ENCODE data around the gene TEX2. TPM values are rescaled to one million over a fixed set of nuclear protein-coding genes. Genes with fewer than 3 reads are reported as not detected.

Gene TEX2
- total RNA-seq, 1 experiment from 2014 or later = 10.8 TPM

DNA sequence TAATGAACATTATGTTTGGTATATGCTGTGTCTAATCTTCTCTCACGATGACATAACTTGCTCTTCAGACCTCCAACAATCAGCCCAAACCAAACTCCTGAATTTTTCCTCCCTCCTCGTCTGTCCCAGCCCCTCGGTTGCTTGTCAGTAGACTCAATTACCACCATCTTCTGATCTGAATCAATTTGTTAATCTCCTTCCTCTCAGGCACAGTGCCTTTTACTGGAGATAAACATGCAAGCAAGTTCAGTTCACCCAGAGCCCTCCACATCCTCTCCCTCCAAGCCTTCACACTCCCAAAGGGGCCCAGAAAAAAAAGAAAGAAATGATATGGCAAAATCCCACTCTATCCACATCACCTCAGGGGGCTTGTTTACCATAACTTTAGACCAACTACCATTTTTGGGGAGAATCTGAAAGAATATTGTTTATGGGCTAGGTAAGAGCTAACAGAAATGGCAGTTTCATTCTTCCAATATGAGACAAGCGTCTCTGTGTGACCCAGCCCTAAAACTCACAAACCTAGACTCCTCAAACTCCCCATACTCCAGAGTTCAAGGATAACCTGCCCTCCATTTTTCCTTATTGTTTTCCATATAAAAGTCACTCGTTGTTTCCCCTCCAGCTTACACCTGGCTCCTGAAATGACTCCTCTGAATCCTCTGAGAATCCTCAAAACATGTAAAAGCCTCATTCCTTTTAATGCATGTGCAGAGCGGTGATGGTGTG, 1.5 kb downstream of the TEX2 start:
- Mint-ChIP-seq H3K27me3 (ENCODE audit: low read depth) (peaks cover 32% of the 10 kb centered on the region), H3K4me3 (peak overlapping the region; percentile 83), H3K27ac (no peak overlapping the region), H3K36me3 (no peaks in the 10 kb centered on the region), H3K9me3 (no peaks in the 10 kb centered on the region), H3K4me1 (peaks cover 13% of the 10 kb centered on the region)
- ChIA-PET CTCF (no interaction called here), POLR2A (interaction anchor here (2.4 kb wide), 1 partner anchor 116 kb away, joined by 11 read pairs; no protein-coding TSS in a partner anchor)
- DNase-seq (ENCODE audit: low spot score) (no peak), ATAC-seq (no peak)
- TF ChIP-seq JUN (CRISPR knock-in tag; IDR thresholded peaks at IDR 0.05) = no peak
- TF ChIP-seq MXD4 (CRISPR knock-in tag; IDR thresholded peaks at IDR 0.05; ENCODE audit: borderline replicate concordance) = no peak
- TF ChIP-seq, protein P1, sequence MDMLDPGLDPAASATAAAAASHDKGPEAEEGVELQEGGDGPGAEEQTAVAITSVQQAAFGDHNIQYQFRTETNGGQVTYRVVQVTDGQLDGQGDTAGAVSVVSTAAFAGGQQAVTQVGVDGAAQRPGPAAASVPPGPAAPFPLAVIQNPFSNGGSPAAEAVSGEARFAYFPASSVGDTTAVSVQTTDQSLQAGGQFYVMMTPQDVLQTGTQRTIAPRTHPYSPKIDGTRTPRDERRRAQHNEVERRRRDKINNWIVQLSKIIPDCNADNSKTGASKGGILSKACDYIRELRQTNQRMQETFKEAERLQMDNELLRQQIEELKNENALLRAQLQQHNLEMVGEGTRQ (CRISPR knock-in tag; IDR thresholded peaks at IDR 0.05) = no peak
- no peak for TF ChIP-seq RELA (CRISPR knock-in tag; IDR thresholded peaks at IDR 0.05; ENCODE audit: borderline replicate concordance)
- TF ChIP-seq, protein P2, sequence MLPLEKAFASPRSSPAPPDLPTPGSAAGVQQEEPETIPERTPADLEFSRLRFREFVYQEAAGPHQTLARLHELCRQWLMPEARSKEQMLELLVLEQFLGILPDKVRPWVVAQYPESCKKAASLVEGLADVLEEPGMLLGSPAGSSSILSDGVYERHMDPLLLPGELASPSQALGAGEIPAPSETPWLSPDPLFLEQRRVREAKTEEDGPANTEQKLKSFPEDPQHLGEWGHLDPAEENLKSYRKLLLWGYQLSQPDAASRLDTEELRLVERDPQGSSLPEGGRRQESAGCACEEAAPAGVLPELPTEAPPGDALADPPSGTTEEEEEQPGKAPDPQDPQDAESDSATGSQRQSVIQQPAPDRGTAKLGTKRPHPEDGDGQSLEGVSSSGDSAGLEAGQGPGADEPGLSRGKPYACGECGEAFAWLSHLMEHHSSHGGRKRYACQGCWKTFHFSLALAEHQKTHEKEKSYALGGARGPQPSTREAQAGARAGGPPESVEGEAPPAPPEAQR (CRISPR knock-in tag; IDR thresholded peaks at IDR 0.05) = no peak
- no peak for TF ChIP-seq CBFB (CRISPR knock-in tag; IDR thresholded peaks at IDR 0.05; ENCODE audit: low read depth)
- TF ChIP-seq, protein P3, sequence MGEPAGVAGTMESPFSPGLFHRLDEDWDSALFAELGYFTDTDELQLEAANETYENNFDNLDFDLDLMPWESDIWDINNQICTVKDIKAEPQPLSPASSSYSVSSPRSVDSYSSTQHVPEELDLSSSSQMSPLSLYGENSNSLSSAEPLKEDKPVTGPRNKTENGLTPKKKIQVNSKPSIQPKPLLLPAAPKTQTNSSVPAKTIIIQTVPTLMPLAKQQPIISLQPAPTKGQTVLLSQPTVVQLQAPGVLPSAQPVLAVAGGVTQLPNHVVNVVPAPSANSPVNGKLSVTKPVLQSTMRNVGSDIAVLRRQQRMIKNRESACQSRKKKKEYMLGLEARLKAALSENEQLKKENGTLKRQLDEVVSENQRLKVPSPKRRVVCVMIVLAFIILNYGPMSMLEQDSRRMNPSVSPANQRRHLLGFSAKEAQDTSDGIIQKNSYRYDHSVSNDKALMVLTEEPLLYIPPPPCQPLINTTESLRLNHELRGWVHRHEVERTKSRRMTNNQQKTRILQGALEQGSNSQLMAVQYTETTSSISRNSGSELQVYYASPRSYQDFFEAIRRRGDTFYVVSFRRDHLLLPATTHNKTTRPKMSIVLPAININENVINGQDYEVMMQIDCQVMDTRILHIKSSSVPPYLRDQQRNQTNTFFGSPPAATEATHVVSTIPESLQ (CRISPR knock-in tag; IDR thresholded peaks at IDR 0.05) = no peak
- no peak for TF ChIP-seq RORB (CRISPR knock-in tag; IDR thresholded peaks at IDR 0.05)
- TF ChIP-seq, protein P4, sequence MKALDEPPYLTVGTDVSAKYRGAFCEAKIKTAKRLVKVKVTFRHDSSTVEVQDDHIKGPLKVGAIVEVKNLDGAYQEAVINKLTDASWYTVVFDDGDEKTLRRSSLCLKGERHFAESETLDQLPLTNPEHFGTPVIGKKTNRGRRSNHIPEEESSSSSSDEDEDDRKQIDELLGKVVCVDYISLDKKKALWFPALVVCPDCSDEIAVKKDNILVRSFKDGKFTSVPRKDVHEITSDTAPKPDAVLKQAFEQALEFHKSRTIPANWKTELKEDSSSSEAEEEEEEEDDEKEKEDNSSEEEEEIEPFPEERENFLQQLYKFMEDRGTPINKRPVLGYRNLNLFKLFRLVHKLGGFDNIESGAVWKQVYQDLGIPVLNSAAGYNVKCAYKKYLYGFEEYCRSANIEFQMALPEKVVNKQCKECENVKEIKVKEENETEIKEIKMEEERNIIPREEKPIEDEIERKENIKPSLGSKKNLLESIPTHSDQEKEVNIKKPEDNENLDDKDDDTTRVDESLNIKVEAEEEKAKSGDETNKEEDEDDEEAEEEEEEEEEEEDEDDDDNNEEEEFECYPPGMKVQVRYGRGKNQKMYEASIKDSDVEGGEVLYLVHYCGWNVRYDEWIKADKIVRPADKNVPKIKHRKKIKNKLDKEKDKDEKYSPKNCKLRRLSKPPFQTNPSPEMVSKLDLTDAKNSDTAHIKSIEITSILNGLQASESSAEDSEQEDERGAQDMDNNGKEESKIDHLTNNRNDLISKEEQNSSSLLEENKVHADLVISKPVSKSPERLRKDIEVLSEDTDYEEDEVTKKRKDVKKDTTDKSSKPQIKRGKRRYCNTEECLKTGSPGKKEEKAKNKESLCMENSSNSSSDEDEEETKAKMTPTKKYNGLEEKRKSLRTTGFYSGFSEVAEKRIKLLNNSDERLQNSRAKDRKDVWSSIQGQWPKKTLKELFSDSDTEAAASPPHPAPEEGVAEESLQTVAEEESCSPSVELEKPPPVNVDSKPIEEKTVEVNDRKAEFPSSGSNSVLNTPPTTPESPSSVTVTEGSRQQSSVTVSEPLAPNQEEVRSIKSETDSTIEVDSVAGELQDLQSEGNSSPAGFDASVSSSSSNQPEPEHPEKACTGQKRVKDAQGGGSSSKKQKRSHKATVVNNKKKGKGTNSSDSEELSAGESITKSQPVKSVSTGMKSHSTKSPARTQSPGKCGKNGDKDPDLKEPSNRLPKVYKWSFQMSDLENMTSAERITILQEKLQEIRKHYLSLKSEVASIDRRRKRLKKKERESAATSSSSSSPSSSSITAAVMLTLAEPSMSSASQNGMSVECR (CRISPR knock-in tag; IDR thresholded peaks at IDR 0.05; ENCODE audit: borderline replicate concordance) = no peak
- TF ChIP-seq MYBL2 (CRISPR knock-in tag; IDR thresholded peaks at IDR 0.05) = no peak
- no peak for TF ChIP-seq TCF7 (CRISPR knock-in tag; IDR thresholded peaks at IDR 0.05; ENCODE audit: low read depth)
- TF ChIP-seq, protein P5, sequence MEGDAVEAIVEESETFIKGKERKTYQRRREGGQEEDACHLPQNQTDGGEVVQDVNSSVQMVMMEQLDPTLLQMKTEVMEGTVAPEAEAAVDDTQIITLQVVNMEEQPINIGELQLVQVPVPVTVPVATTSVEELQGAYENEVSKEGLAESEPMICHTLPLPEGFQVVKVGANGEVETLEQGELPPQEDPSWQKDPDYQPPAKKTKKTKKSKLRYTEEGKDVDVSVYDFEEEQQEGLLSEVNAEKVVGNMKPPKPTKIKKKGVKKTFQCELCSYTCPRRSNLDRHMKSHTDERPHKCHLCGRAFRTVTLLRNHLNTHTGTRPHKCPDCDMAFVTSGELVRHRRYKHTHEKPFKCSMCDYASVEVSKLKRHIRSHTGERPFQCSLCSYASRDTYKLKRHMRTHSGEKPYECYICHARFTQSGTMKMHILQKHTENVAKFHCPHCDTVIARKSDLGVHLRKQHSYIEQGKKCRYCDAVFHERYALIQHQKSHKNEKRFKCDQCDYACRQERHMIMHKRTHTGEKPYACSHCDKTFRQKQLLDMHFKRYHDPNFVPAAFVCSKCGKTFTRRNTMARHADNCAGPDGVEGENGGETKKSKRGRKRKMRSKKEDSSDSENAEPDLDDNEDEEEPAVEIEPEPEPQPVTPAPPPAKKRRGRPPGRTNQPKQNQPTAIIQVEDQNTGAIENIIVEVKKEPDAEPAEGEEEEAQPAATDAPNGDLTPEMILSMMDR (IDR thresholded peaks at IDR 0.05) = no peak
- no peak for TF ChIP-seq NR1H2 (CRISPR knock-in tag; IDR thresholded peaks at IDR 0.05)
- no peak for TF ChIP-seq TP53 (CRISPR knock-in tag; IDR thresholded peaks at IDR 0.05)
- TF ChIP-seq, protein P6, sequence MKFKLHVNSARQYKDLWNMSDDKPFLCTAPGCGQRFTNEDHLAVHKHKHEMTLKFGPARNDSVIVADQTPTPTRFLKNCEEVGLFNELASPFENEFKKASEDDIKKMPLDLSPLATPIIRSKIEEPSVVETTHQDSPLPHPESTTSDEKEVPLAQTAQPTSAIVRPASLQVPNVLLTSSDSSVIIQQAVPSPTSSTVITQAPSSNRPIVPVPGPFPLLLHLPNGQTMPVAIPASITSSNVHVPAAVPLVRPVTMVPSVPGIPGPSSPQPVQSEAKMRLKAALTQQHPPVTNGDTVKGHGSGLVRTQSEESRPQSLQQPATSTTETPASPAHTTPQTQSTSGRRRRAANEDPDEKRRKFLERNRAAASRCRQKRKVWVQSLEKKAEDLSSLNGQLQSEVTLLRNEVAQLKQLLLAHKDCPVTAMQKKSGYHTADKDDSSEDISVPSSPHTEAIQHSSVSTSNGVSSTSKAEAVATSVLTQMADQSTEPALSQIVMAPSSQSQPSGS (CRISPR knock-in tag; IDR thresholded peaks at IDR 0.05; ENCODE audit: borderline replicate concordance, low read depth) = no peak
- no peak for TF ChIP-seq CREM (CRISPR knock-in tag; IDR thresholded peaks at IDR 0.05)
- no peak for TF ChIP-seq SMAD4 (CRISPR knock-in tag; IDR thresholded peaks at IDR 0.05)
- TF ChIP-seq, protein P7, sequence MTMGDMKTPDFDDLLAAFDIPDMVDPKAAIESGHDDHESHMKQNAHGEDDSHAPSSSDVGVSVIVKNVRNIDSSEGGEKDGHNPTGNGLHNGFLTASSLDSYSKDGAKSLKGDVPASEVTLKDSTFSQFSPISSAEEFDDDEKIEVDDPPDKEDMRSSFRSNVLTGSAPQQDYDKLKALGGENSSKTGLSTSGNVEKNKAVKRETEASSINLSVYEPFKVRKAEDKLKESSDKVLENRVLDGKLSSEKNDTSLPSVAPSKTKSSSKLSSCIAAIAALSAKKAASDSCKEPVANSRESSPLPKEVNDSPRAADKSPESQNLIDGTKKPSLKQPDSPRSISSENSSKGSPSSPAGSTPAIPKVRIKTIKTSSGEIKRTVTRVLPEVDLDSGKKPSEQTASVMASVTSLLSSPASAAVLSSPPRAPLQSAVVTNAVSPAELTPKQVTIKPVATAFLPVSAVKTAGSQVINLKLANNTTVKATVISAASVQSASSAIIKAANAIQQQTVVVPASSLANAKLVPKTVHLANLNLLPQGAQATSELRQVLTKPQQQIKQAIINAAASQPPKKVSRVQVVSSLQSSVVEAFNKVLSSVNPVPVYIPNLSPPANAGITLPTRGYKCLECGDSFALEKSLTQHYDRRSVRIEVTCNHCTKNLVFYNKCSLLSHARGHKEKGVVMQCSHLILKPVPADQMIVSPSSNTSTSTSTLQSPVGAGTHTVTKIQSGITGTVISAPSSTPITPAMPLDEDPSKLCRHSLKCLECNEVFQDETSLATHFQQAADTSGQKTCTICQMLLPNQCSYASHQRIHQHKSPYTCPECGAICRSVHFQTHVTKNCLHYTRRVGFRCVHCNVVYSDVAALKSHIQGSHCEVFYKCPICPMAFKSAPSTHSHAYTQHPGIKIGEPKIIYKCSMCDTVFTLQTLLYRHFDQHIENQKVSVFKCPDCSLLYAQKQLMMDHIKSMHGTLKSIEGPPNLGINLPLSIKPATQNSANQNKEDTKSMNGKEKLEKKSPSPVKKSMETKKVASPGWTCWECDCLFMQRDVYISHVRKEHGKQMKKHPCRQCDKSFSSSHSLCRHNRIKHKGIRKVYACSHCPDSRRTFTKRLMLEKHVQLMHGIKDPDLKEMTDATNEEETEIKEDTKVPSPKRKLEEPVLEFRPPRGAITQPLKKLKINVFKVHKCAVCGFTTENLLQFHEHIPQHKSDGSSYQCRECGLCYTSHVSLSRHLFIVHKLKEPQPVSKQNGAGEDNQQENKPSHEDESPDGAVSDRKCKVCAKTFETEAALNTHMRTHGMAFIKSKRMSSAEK (CRISPR knock-in tag; IDR thresholded peaks at IDR 0.05; ENCODE audit: borderline replicate concordance) = no peak

Measured in WTC11 (cell line).